HepG2 (cell line): ENCODE data around the gene RAC3. TPM values are rescaled to one million over a fixed set of nuclear protein-coding genes. Genes with fewer than 3 reads are reported as not detected.

Source experiments
- HMGXB3 ChIP-seq: sonication (generic); formaldehyde crosslinking; IDR thresholded peaks from 2 replicates; pipeline ENCODE4 v1.4.0; 2020; ENCODE audit warnings: missing genetic modification reagents, borderline replicate concordance
- IRF1 ChIP-seq: sonication (generic); formaldehyde crosslinking; IDR thresholded peaks from 2 replicates; pipeline ENCODE4 v1.4.0; 2020; ENCODE audit warnings: low read depth, mild to moderate bottlenecking, missing genetic modification reagents
- KLF16 ChIP-seq, 2 experiments: sonication (generic) in 1 of 2; formaldehyde crosslinking in 1 of 2; IDR thresholded peaks; 2 replicates each; pipeline versions ENCODE4 v1.6.1 to v1.8.0; 2016 to 2023; ENCODE audit warnings: missing genetic modification reagents in 2 of 2, missing compliant biosample characterization in 1 of 2
- NR1H2 ChIP-seq: sonication (generic); formaldehyde crosslinking; IDR thresholded peaks from 2 replicates; pipeline ENCODE4 v1.8.1; 2022; ENCODE audit warnings: low read depth, missing genetic modification reagents, borderline replicate concordance
- PHF20 ChIP-seq: sonication (generic); formaldehyde crosslinking; IDR thresholded peaks from 2 replicates; pipeline ENCODE4 v1.5.0; 2020; ENCODE audit warnings: mild to moderate bottlenecking, missing genetic modification reagents
- RFX1 ChIP-seq: fragments of 450-650 bp; IDR thresholded peaks from 2 replicates; pipeline ENCODE4 v1.6.1; 2017
- SP2 ChIP-seq: sonication (generic); formaldehyde crosslinking; IDR thresholded peaks from 2 replicates; pipeline ENCODE4 v1.5.1; 2020; ENCODE audit warnings: mild to moderate bottlenecking, missing genetic modification reagents
- TAF15 ChIP-seq: fragments of 200-400 bp; formaldehyde crosslinking; IDR thresholded peaks from one replicate; pipeline ENCODE4 v1.6.1; 2018; ENCODE audit warnings: mild to moderate bottlenecking, low read depth, low read length; ENCODE audit not compliant: poor library complexity, severe bottlenecking
- THYN1 ChIP-seq: sonication (generic); formaldehyde crosslinking; IDR thresholded peaks from 2 replicates; pipeline ENCODE4 v1.8.1; 2023; ENCODE audit warnings: low read depth, mild to moderate bottlenecking, moderate library complexity, missing genetic modification reagents, borderline replicate concordance
- TOPORS ChIP-seq: sonication (generic); formaldehyde crosslinking; IDR thresholded peaks from 2 replicates; pipeline ENCODE4 v1.8.0; 2023; ENCODE audit warnings: mild to moderate bottlenecking, missing genetic modification reagents
- ZFY ChIP-seq: sonication (generic); formaldehyde crosslinking; IDR thresholded peaks from 2 replicates; pipeline ENCODE4 v1.4.0; 2020; ENCODE audit warnings: missing genetic modification reagents
- ZKSCAN8 ChIP-seq: IDR thresholded peaks from 2 replicates; pipeline ENCODE4 v1.6.1; 2016; ENCODE audit warnings: borderline replicate concordance, missing genetic modification reagents, missing compliant biosample characterization
- ZNF256 ChIP-seq: sonication (generic); formaldehyde crosslinking; conservative IDR thresholded peaks from 2 replicates; pipeline ENCODE4 v1.4.0; 2020; ENCODE audit warnings: missing genetic modification reagents
- ZNF280B ChIP-seq: sonication (generic); formaldehyde crosslinking; IDR thresholded peaks from 2 replicates; pipeline ENCODE4 v1.5.0; 2020; ENCODE audit warnings: missing genetic modification reagents, mild to moderate bottlenecking, borderline replicate concordance
- ZNF572 ChIP-seq: sonication (generic); formaldehyde crosslinking; IDR thresholded peaks from 2 replicates; pipeline ENCODE4 v1.5.1; 2020; ENCODE audit warnings: mild to moderate bottlenecking, missing genetic modification reagents
- ZNF597 ChIP-seq: sonication (generic); formaldehyde crosslinking; IDR thresholded peaks from 2 replicates; pipeline ENCODE4 v1.5.0; 2020; ENCODE audit warnings: missing genetic modification reagents
- ZNF703 ChIP-seq: sonication (generic); formaldehyde crosslinking; IDR thresholded peaks from 2 replicates; pipeline ENCODE4 v1.5.1; 2020; ENCODE audit warnings: missing genetic modification reagents, mild to moderate bottlenecking, moderate library complexity, borderline replicate concordance
- ZNF709 ChIP-seq: sonication (generic); formaldehyde crosslinking; IDR thresholded peaks from 2 replicates; pipeline ENCODE4 v1.5.0; 2020; ENCODE audit warnings: mild to moderate bottlenecking, missing genetic modification reagents
- polyA plus RNA-seq, 8 experiments: library from polyadenylated mRNA; depleted of rRNA in 3 of 8; stranded (reverse) in 7 of 8; unstranded in 1 of 8; fragments of >200 nt; fragmentation: Illumina TruSeq in 4 of 8; extraction: Trizol in 4 of 8; gene quantifications; 2 replicates each; pipeline versions ENCODE4 v1.2.1 to v1.2.3, GENCODE V29; 2011 to 2016; ENCODE audit warnings: low read depth in 4 of 8, missing spikeins in 1 of 8, mixed read lengths in 1 of 8; ENCODE audit not compliant: insufficient read depth in 1 of 8
- total RNA-seq, 5 experiments: library from RNA; depleted of rRNA; stranded (reverse); fragments of >200 nt; fragmentation: Illumina TruSeq; extraction: Trizol; gene quantifications; 2 replicates each; pipeline ENCODE4 v1.2.3, GENCODE V29; 2016; ENCODE audit warnings: low read depth in 1 of 5
- TF ChIP-seq, protein P1 (sequence below): sonication (generic); formaldehyde crosslinking; conservative IDR thresholded peaks from 2 replicates; pipeline ENCODE4 v1.5.0; 2020; ENCODE audit warnings: missing genetic modification reagents

Gene RAC3
- total and polyA plus RNA-seq, 2 of the 13 experiments (the other 11 are each of a cell fraction or from before 2014, with no cell fraction given), result 10.5 to 21.3 TPM

DNA sequence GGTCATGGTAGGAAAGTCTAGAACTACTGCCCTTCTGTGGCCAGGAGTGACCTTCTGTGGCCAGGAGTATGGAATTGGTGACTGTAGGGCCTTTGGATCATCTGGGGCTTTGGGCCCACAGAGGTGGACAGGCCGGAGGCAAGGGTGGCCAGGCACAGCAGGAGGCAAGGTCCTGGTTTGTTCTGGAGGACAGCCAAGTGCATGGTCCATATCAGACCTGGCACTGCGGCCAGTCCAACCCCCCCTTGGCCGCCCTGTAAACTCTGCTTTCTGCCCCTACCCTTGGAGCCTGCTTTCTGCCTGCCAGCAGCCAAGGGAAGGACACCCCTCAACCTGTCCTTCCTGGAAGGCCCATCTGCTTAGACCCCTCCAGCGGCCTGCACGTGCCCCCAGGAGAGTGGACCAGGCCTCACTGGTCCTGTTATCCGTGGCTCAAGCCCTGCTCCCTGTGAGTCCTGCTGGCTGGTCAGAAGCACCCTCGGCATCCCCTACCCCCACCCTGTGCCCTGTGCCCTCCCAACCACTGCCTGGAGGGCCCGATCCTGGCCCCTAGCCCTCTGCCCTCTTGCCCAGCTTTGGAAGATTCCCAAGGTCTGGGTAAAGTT lies 8.3 kb downstream of the RAC3 start (continued):
- TF ChIP-seq ZNF597 (CRISPR knock-in tag) (no peak), ZFY (CRISPR knock-in tag) (peak; percentile 73; the same call in 1 of the 2 replicates), ZNF572 (no peak), RFX1 (no peak), THYN1 (no peak), KLF16 (CRISPR knock-in tag; IDR thresholded peaks at IDR 0.05) (0 out of 4 replicates have a peak, but pooled peaks of 1 of the 2 experiments have one; percentile 44), ZNF709 (no peak), ZNF256 (no peak), ZNF703 (CRISPR knock-in tag) (no peak), ZKSCAN8 (CRISPR knock-in tag) (no peak), NR1H2 (no peak), SP2 (no peak), IRF1 (CRISPR knock-in tag) (0 out of 2 replicates have a peak, but pooled peaks have one; percentile 60), TAF15 (no peak), ZNF280B (CRISPR knock-in tag) (no peak), TOPORS (no peak), PHF20 (CRISPR knock-in tag) (no peak), HMGXB3 (CRISPR knock-in tag) (no peak)
- TF ChIP-seq, protein P1, sequence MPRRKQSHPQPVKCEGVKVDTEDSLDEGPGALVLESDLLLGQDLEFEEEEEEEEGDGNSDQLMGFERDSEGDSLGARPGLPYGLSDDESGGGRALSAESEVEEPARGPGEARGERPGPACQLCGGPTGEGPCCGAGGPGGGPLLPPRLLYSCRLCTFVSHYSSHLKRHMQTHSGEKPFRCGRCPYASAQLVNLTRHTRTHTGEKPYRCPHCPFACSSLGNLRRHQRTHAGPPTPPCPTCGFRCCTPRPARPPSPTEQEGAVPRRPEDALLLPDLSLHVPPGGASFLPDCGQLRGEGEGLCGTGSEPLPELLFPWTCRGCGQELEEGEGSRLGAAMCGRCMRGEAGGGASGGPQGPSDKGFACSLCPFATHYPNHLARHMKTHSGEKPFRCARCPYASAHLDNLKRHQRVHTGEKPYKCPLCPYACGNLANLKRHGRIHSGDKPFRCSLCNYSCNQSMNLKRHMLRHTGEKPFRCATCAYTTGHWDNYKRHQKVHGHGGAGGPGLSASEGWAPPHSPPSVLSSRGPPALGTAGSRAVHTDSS (CRISPR knock-in tag), result no peak
